GM18517 (cell line): Measurements from ENCODE around the gene CTSF.
"Not testable (repeated sequence)": the region's sequence is repeated elsewhere in the genome, so short reads cannot be mapped to it uniquely, and the experiment has no call there.

Experiments
- ATAC-seq: cut with Tn5 transposase; IDR thresholded peaks from one replicate; pipeline ENCODE4 v1.9.1; 2021; ENCODE audit warnings: mild to moderate bottlenecking, moderate library complexity; ENCODE audit not compliant: unreplicated experiment

CTSF gene

GRCh38 chr11:66559866-66560676 is 8.3 kb downstream of the CTSF start:
- no peak for ATAC-seq

DNA sequence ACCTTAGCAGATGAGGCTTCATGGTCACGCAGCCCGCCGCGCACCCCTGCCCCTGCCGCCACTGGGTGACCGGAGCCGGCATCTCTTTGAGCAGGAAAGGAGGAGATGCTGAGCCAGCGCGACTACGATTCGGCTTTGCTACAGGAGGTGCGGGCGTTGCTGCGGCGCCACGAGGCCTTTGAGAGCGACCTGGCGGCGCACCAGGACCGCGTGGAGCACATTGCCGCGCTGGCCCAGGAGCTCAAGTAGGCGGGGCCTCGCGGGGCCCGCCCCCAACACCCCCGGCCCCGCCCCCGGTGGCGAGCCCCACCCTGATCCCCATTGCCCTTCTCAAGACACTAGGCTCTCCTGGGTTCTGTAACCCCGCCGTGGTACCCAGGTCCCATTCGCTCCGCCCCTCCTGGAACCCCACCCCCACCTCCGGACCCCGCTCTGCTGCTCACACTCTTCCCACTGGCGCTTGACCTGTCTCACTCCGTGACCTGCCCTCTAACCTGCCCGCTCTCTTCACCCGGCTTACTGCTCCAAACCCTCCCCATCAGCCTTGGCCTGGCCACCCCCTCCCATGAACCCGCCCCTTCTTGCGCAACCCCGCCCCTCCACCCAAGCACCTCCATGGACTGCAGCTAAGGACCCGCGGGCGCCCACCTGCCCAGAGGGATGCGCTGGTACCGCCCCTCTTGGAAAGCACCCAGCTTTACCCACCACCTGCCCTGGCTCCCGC is 9.1 kb downstream of the CTSF start:
- ATAC-seq: no peak

- no peak for ATAC-seq
Measured at GRCh38 chr11:66557733-66558326, 10.6 kb downstream of the CTSF start.

DNA sequence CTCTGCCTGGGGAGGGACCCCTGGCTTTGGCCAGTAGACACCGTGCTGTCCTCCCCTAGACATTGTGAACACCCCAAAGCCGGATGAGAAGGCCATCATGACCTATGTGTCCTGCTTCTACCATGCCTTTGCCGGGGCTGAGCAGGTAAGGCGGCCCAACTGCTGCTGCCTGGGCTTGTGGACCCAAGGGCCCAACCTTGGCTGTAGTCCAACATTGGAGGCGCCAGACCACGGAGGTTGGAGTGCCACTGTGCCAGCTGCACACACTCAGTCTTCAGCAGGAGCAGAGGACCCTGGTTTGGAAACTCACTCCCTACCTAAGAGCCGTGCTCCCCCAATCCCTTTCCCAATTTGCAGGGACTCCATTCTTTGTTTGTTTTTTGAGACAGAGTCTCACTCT is 12.3 kb downstream of the CTSF start:
- ATAC-seq: no peak

GRCh38 chr11:66555416-66555815 is 13.0 kb downstream of the CTSF start:
- no peak for ATAC-seq

DNA sequence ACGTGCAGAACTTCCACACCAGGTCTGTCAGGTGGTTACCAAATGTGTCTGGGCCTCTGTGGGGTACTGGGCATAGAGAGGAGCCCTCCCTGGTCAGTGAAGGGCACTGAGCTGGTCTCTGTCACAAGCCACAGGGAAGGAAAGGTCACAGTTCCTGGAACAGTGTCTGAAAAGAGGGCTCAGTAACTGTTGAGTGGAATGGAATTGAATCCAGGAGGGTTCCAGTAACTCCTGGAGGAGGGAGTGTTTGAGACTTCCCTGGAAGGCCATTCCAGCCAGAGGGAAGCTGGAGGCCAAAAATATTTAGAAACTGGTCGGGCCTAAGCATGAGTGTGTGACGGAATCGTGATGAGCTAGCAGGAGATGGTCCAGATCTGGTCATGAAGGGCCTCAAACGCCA is 13.8 kb downstream of the CTSF start:
- ATAC-seq: no peak

- ATAC-seq: no peak
Measured at GRCh38 chr11:66550887-66551286, 17.5 kb downstream of the CTSF start.

GRCh38 chr11:66549696-66550095 is 18.7 kb downstream of the CTSF start:
- ATAC-seq: no peak

DNA sequence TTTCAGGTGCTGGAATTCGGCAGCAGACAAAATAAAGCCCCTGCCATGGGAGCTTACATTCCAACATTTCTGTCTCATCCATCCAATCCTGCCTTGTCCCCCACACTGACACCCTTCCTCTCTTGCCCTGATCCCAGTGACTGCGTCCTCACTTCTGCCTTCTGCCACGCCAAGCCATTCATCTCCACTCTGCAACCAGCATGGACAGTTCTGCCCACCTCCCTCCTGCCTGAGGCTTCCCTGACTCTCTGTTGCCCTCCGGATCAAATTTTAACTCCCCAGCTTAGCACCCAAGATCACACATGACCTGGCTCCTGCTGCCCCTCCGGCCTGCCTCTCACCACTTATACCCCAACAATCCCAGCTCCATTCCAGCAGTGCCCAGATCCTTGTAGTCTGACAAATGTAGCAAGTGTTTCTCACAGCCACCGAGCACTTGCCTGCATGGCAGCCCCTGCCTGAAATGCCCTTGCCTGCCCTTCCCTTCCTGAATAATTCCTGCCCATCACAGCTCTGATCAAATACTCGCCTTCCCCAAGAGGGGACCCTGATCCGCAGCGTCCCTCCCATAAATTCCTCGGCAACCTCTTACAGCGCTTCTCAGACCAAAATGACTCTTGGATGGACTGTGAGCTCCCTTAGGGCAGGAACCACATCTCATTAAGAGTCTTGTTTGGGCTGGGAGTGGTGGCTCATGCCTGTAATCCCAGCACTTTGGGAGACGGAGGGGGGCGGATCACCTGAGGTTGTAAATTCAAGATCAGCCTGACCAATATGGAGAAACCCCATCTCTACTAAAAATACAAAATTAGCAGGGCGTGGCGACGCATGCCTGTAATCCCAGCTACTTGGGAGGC is 19.4 kb downstream of the CTSF start:
- no peak for ATAC-seq

DNA sequence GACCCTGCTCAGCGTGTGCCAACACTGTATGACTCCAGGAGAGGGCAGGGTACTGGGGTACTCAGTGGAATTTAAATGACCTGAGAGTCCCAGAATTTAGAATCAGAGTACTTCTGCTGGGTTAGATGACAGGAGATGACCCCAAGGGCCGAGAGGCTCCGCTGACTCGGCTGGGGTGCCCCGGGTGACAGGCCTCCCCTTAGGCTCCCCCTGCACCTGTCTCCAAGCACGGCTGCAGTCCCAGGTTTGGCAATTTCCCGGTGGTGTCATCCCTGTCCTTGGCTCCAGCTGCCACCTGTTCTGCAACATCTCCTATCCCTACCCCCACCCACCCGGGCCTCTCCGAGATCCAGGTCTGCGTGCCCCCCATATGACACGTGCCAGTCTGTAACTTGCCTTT is 20.4 kb downstream of the CTSF start:
- ATAC-seq: no peak

DNA sequence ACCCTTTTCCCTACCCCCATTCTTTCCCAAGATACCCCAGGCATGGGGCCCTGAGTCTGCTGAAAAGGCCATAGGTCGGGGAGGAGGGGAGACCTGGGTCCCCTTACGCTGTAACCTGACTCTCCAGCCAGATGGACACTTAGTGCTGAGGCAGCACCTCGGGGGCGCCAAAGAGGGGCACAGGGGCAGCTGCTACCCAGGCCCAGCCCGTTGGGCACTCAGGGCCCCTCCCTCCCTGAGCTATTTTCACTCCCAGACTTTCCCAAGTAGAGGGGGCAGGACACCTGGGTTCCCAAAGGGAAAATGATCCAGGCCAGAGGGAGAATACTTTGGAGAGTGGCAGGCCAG is 20.8 kb downstream of the CTSF start:
- no peak for ATAC-seq

DNA sequence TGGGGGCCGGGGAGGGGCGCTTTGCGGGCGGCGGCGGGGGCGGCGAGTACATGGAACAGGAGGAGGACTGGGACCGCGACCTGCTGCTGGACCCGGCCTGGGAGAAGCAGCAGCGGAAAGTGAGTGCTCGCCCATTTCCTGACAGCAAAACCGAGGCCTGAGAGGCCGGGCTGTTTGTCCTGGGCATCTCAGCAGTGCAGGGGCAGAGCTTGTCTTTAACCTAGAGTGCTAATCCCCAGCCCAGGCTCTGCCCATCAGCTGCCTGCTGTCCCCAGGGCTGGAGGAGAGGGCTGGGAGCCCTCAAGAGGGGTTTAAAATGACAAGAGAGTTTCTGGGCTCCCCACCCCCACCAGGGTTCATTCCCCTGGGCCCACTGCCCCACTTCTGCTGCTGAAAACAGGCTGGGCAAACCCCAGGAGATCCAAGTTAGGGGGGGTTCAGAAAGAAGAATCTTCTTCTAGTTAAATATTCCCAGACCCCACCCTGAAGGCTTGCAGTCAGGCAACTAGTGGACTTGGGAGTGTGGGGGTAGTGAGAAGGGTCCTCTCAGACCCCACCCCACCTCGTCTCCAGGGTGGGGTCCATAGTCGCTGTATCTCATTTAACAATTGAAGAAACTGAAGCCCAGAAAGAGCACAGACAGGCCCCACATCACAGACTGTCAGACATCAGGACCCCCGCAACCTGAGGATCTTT is 21.3 kb downstream of the CTSF start:
- ATAC-seq: no peak

DNA sequence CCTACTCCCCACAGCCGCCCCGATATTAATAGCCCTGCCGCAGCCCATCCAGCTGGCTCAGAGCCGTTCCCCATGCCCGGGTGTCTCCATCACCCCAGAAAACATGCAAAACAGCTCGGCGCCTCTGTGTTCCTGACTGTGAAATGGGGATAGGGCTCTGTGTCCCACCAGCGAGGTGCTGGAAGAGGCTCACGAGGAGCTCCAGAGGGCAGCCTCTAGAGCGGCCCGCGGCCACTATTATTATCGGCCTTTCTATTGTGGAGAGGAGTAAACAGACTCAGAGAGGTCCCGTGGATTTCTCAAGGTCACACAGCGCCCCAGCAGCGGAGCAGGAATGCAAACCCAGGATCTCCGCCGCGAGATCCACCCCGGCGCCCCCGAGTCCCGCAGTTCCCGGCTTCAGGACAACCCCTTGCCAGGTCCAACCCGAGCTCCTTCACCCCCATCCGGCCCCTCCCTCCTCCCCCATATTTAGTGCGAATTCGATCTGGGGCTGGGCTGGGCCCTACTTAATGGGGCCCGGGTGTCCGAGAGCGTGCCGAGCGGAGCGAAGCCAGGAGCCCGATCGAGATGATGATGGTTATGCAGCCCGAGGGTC is 21.9 kb downstream of the CTSF start, which contains the start of gene ACTN3:
Gene ACTN3, plus strand, starts transcription at position 536 of the 598 bp plus-strand sequence. Its CDS starts 35 bp downstream, at position 571.
- ATAC-seq: no peak

DNA sequence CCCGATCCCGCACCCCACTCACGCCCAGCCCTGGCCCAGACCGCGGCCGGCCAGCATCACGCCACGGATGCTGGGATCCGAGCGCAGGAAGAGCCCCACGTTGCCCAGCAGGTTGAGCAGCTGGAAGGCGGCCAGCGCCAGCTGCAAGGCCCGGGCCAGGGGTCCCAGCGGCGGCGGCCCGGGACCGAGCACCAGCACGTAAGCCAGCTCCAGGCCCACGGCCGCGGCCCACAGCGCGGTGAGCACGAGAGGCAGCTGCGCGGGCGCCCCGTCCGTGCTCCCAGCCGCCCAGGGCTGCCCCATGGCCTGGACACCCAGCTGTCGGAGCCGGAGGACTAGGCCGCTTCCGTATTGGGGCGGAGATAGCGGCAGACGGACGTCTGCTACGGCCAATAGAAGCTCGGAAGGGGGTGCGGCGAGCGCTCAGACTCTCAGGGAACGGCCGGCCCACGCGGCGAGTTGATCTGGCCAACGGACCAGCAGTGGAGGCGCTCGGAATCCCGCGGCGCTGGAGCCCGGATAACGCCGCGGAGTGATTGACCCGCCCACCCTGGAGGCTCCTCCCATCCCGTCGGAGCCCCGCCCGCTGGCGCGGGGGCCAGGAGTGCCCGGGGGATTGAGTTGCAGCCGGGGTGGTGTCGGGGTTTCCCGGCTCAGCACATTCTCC is 22.6 kb downstream of the CTSF start, which contains the start of gene ZDHHC24:
Gene ZDHHC24, minus strand, starts transcription at position 348 of the 667 bp plus-strand sequence. Its CDS starts 45 bp downstream, at position 303.
- ATAC-seq: peak; percentile 78

DNA sequence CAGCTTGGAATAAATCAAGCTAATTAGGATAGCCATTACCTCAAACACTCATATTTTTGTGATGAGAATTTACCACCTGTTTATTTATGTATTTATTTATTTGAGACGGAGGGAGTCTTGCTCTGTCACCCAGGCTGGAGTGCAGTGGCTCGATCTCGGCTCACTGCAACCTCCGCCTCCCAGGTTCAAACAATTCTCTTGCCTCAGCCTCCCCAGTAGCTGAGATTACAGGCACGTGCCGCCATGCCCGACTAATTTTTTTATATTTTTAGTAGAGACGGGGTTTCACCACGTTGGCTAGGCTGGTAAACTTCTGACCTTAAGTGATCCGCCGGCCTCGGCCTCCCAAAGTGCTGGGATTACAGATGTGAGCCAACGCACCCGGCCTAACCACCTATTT is 23.5 kb downstream of the CTSF start:
- not testable (repeated sequence) for ATAC-seq

GRCh38 chr11:66543263-66544107 is 24.9 kb downstream of the CTSF start:
- ATAC-seq: no peak

GRCh38 chr11:66542362-66542761 is 26.0 kb downstream of the CTSF start:
- ATAC-seq: no peak

DNA sequence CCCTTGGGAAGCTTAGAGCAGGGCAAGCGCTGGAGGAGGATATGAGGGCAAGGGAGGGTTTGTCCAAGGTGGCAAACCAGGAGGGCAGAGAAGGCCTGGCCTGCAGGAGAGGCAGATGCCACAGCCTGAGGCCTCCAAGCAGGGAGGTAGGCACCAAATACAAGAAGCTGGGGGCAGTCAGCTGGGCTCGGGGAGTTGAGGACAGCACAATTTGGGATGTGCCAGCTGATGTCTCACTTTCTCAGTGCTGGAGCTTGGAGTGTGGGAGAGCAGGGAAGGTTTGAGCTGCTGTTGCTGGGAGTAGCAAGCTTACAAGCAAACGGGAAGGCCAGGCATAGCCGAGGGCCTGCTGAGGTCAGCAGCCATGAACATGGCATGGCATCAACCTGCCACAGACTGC is 26.5 kb downstream of the CTSF start:
- no peak for ATAC-seq
